OCI-LY3 (cell line): ENCODE measurements around the gene IFNAR1.
"Not testable (repeated sequence)": the region's sequence is repeated elsewhere in the genome, so short reads cannot be mapped to it uniquely, and the experiment has no call there.

Experiments used
- H2AFZ ChIP-seq: fragments of 200-600, 300-600 bp; shearing (Covaris generic); 2 replicates; pipeline ENCODE4 v1.6.0; 2014; ENCODE audit warnings: antibody characterized with exemption, low read depth, low read length
- H3K27ac ChIP-seq: fragments of 200-600, 300-600 bp; sonication (generic); 2 replicates; pipeline ENCODE4 v1.5.1; 2014; ENCODE audit warnings: mild to moderate bottlenecking, low read length, moderate library complexity, mixed read lengths
- H3K27me3 ChIP-seq: fragments of 200-600, 300-600 bp; sonication (generic); 2 replicates; pipeline ENCODE4 v1.6.1; 2014; ENCODE audit warnings: low read depth, low read length, mixed read lengths
- H3K36me3 ChIP-seq: fragments of 200-600, 300-600 bp; sonication (generic); replicated peaks from 2 replicates; pipeline ENCODE3; 2014; ENCODE audit warnings: low read depth, low read length, mixed read lengths
- H3K4me1 ChIP-seq: fragments of 300-600, 200-600 bp; sonication (generic); 2 replicates; pipeline ENCODE4 v1.6.1; 2014; ENCODE audit warnings: low read length, mixed read lengths
- H3K4me2 ChIP-seq: fragments of 200-600, 300-600 bp; sonication (generic); 2 replicates; pipeline ENCODE4 v1.6.1; 2014; ENCODE audit warnings: low read length, mixed read lengths
- H3K4me3 ChIP-seq: fragments of 300-600, 200-600 bp; sonication (generic); 2 replicates; pipeline ENCODE4 v1.5.1; 2014; ENCODE audit warnings: antibody characterized with exemption, mild to moderate bottlenecking, low read length, moderate library complexity
- H3K79me2 ChIP-seq: fragments of 300-600, 200-600 bp; shearing (Covaris generic); 2 replicates; pipeline ENCODE4 v1.6.1; 2014; ENCODE audit warnings: mild to moderate bottlenecking, low read length, mixed read lengths
- H3K9ac ChIP-seq: fragments of 300-600, 200-600 bp; shearing (Covaris generic); 2 replicates; pipeline ENCODE4 v1.6.0; 2014; ENCODE audit warnings: mild to moderate bottlenecking, low read length, moderate library complexity
- H3K9me3 ChIP-seq: fragments of 200-600, 300-600 bp; shearing (Covaris generic); 2 replicates; pipeline ENCODE4 v1.6.1; 2014; ENCODE audit warnings: low read length, mixed read lengths; ENCODE audit not compliant: insufficient read depth
- H4K20me1 ChIP-seq: fragments of 200-600, 300-600 bp; sonication (generic); 2 replicates; pipeline ENCODE4 v1.6.1; 2016; ENCODE audit warnings: low read length, mixed read lengths; ENCODE audit not compliant: insufficient read depth
- EZH2phosphoT487 ChIP-seq: fragments of 200-600 bp; shearing (Covaris generic); IDR thresholded peaks from 2 replicates; pipeline ENCODE4 v1.6.1; 2018; ENCODE audit warnings: antibody characterized with exemption, mixed run types, low read depth
- TF ChIP-seq, protein P1 (sequence below): fragments of 200-600, 300-600 bp; sonication (generic); IDR thresholded peaks from 2 replicates; pipeline ENCODE4 v1.5.1; 2014; ENCODE audit warnings: antibody characterized with exemption, low read length, low read depth

The IFNAR1 gene

DNA sequence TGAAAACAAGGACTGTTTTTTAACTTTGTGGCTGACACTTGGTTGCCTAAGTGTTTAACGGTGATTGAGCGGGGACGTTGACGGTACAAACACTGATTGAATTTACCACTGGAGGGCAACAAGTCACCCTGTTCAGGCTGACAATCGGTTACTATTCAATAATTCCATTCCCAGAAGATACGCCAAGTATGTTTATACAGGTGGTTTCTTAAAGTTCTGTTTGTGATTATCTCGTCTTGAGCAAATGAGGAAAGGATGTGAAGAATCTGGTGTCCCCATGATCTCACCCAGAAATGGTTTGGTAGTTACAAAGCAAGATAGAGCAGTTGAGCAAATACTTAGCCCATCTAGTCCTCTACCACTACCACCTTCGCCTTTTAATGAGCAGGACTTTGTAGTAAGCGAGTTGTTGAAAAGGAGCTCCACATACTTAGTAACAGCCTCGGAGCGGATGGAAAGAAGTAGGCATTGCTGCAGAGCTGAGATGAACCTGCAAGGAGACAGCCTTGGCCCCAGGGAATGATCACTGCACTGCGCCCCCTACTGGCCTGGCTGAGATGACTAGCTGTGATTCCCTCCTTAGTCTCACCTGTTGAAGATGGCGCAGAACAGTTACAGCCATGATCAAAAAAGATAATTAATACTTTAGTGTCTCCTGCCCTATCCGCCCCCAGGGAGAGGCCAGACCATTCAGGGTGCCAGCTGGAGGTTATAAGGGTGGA lies 36.3 kb downstream of the IFNAR1 start:
- Histone ChIP-seq H2AFZ (peak overlapping the region; percentile 90), H3K27ac (peak overlapping the region; percentile 32; the same call in 1 of the 2 replicates)

DNA sequence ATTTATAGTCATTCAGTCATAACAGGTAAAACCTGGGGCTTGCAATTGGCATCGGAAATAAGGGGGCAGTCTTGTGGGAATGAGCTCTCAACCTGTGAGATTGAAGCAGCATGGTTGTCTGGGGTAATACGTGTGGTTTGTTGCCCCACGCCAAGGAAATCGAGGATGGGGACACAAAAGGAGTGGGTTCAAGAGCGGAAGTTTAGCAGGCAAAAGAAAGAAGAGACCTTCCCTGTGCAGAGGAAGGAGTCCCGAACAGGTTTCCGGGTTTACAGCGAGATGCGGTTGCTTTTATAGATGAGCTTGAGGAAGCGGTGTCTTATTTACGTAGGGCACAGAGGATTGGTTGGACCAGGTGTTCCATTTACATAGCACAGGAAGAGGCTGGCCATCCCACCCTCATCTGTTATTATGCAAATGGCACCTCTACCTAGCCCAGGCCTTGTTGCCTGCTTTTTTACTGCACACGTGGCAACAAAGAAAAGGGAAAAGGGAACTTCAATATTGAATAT lies 37.3 kb downstream of the IFNAR1 start:
- Histone ChIP-seq H3K4me2 (peak overlapping the region; percentile 95), H4K20me1 (no peaks in the 10 kb centered on the region), H3K27me3 (no peaks in the 10 kb centered on the region), H3K79me2 (no peaks in the 10 kb centered on the region), H3K4me3 (peak overlapping the region; percentile 75), H3K9ac (peak overlapping the region; percentile 61), H3K36me3 (no peaks in the 10 kb centered on the region), H3K4me1 (peaks cover 23% of the 10 kb centered on the region), H2AFZ (peak overlapping the region; percentile 90), H3K27ac (peak overlapping the region; percentile 32; the same call in 1 of the 2 replicates), H3K9me3 (peaks cover 10% of the 10 kb centered on the region; the same call in 1 of the 2 replicates)
- TF ChIP-seq, protein P1, sequence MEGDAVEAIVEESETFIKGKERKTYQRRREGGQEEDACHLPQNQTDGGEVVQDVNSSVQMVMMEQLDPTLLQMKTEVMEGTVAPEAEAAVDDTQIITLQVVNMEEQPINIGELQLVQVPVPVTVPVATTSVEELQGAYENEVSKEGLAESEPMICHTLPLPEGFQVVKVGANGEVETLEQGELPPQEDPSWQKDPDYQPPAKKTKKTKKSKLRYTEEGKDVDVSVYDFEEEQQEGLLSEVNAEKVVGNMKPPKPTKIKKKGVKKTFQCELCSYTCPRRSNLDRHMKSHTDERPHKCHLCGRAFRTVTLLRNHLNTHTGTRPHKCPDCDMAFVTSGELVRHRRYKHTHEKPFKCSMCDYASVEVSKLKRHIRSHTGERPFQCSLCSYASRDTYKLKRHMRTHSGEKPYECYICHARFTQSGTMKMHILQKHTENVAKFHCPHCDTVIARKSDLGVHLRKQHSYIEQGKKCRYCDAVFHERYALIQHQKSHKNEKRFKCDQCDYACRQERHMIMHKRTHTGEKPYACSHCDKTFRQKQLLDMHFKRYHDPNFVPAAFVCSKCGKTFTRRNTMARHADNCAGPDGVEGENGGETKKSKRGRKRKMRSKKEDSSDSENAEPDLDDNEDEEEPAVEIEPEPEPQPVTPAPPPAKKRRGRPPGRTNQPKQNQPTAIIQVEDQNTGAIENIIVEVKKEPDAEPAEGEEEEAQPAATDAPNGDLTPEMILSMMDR: no peak
- TF ChIP-seq EZH2phosphoT487: no peak

More for the DNA sequence above, 36.3 kb downstream of the IFNAR1 start:
- Histone ChIP-seq H3K9me3 (peaks cover 1% of the 10 kb centered on the region; the same call in 1 of the 2 replicates), H3K9ac (peak overlapping the region; percentile 61), H3K4me2 (peak overlapping the region; percentile 95), H3K27me3 (no peaks in the 10 kb centered on the region), H3K4me3 (peak overlapping the region; percentile 75), H3K79me2 (no peaks in the 10 kb centered on the region), H4K20me1 (no peaks in the 10 kb centered on the region), H3K4me1 (peaks cover 23% of the 10 kb centered on the region), H3K36me3 (peaks cover 3% of the 10 kb centered on the region)
- no peak for TF ChIP-seq EZH2phosphoT487
- TF ChIP-seq, protein P1: peak; percentile 65

DNA sequence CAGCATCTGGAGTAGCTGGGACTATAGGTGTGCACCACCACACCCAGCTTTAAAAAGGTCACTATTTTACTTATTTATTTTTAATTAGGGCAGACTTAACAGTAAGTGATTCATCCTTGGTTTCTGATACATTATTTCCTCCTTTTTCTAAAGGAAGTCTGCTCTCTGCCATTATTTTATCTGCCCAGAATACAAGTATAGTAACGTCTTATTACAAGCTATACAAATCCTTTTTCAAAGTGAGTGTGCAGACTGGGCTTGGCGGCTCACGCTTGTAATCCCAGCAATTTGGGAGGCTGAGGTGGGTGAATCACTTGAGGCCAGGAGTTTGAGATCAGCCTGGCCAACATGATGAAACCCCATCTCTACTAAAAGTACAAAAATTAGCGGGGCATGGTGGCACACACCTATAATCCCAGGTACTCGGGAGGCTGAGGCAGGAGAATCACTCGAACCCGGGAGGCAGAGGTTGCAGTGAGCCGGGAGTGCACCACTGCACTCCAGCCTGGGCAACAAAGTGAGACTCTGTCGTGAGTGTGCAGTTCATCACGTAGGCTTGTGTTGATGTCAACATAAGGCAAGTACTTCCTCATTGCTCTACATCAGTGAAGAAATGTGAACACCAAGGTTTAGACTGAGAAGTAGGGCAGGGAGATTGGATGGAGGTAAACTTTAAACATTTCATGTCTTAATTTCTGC lies 39.3 kb downstream of the IFNAR1 start:
- not testable (repeated sequence) for H3K9ac ChIP-seq
- peaks cover 23% of the 10 kb centered on the region for H3K4me1 ChIP-seq

DNA sequence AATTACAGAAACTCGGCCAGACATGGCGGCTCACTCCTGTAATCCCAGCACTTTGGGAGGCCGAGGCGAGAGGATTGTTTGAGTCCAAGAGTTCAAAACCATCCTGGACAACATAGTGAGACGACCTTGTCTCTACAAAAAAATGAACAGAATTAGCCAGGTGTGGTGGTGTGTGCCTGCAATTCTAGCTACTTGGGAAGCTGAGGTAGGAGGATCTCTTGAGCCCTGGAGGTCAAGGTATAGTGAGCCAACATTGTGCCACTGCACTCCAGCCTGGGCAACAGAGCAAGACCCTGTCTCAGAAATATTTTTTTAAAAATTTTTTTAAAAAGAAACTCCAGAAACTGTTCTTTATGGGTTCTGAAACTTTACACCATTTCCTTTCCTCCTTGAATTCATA lies 40.1 kb downstream of the IFNAR1 start:
- Histone ChIP-seq H2AFZ (no peak overlapping the region), H3K27ac (no peak overlapping the region), H3K79me2 (no peaks in the 10 kb centered on the region), H3K4me3 (no peak overlapping the region), H3K9me3 (peaks cover 17% of the 10 kb centered on the region; the same call in 1 of the 2 replicates), H3K4me2 (no peak overlapping the region), H4K20me1 (no peaks in the 10 kb centered on the region), H3K4me1 (peaks cover 20% of the 10 kb centered on the region), H3K36me3 (peaks cover 2% of the 10 kb centered on the region), H3K27me3 (no peaks in the 10 kb centered on the region), H3K9ac (no peak overlapping the region)
- TF ChIP-seq EZH2phosphoT487: no peak

More for the DNA sequence above, 39.3 kb downstream of the IFNAR1 start:
- H3K4me3 ChIP-seq, H3K27me3 ChIP-seq, H3K79me2 ChIP-seq, H3K27ac ChIP-seq, H4K20me1 ChIP-seq, H3K36me3 ChIP-seq, H3K4me2 ChIP-seq, H2AFZ ChIP-seq: not testable (repeated sequence)
- H3K9me3 ChIP-seq: peaks cover 17% of the 10 kb centered on the region; the same call in 1 of the 2 replicates
